ENCODE measurements around the gene CNOT10.

The CNOT10 gene

DNA sequence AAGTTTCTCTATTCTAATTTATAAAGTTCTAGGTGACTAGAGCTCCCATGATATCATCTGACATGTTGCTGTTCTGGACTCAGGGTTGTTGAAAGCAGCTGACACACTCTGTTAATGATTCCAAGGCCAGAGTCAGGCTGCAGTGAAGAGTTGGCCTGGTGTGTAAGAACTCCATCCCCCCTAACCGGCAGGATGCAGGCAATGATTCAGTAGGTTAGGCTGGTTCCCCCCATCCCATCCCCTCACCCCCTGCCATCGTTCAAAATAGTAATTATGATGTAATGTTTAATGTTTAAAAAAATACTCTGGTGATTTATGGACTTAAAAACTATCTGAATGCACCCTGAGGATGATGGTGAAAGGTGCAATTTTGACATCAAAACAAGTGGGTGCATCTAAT is 128.2 kb downstream of the CNOT10 start:
- Histone ChIP-seq H3K9ac (ENCODE audit: low read depth, low read length) (no peak overlapping the region), H3K36me3 (ENCODE audit: control insufficient read depth, insufficient read depth, low read length) (peaks cover 11% of the 10 kb centered on the region)

DNA sequence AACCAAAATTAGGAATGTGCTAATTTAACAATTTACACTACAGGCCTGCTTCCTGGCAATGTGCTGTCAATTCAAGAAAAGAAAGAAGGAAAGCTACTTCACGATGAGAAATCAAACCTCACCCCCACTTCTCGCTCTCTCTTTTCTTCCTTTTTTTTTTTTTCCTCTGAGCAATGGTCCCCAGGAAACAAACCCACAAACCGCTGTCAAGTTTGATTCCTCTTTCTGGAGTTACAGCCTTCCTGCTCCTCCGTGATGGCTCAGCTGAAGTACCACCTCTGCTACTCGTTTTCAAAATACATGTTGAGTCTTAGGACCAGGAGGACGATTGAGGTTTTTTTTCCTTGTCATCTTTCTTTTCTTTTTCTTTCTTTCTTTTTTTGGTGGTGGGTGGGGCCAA is 129.4 kb downstream of the CNOT10 start:
- H3K9ac ChIP-seq (ENCODE audit: low read depth, low read length), result no peak overlapping the region
- H3K36me3 ChIP-seq (ENCODE audit: control insufficient read depth, insufficient read depth, low read length), result peaks cover 23% of the 10 kb centered on the region
- H3K4me3 ChIP-seq (ENCODE audit: low read depth, low read length), result peak overlapping the region; percentile 49
- H3K27me3 ChIP-seq (ENCODE audit: control insufficient read depth, insufficient read depth, low read length), result no peaks in the 10 kb centered on the region
- no peaks in the 10 kb centered on the region for H3K9me3 ChIP-seq (ENCODE audit: control insufficient read depth, insufficient read depth, low read length)
- H3K4me1 ChIP-seq (ENCODE audit: control insufficient read depth, insufficient read depth, low read length), result peaks cover 8% of the 10 kb centered on the region

More for the DNA sequence above, 128.2 kb downstream of the CNOT10 start:
- Histone ChIP-seq H3K27me3 (ENCODE audit: control insufficient read depth, insufficient read depth, low read length) (no peaks in the 10 kb centered on the region), H3K4me1 (ENCODE audit: control insufficient read depth, insufficient read depth, low read length) (peaks cover 8% of the 10 kb centered on the region), H3K4me3 (ENCODE audit: low read depth, low read length) (no peak overlapping the region), H3K9me3 (ENCODE audit: control insufficient read depth, insufficient read depth, low read length) (no peaks in the 10 kb centered on the region)

DNA sequence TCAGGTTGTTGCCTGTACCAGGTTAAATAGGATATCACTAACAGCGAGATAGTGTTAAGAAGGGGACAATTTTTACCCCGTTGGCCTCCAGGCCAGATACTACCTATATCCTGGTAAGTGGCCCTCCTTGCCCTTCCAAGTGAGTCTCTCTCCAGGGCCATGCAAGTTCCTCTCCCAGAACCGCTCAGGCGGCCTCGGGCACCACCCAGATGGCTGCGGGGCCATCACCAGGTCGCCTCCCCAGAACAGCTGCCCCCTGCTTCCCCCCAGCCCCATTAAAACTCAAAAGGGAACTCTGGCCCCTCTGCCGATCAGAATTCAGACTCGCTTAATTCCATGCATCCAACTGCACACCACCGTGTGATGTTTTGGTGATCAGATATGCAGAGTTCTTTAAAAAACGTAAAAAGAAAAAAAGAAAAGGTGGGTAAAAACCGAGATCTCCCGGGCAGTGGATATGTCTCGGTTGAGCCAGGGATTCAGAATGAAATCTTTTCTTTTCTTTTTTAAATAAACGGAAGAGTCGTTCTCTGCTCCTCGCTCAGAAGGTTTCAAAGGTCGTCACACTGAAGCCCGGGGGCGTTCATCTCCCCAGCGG is 131.0 kb downstream of the CNOT10 start:
- H3K9ac ChIP-seq (ENCODE audit: low read depth, low read length), result peak overlapping the region; percentile 57
- peak overlapping the region; percentile 49 for H3K4me3 ChIP-seq (ENCODE audit: low read depth, low read length)
- no peaks in the 10 kb centered on the region for H3K9me3 ChIP-seq (ENCODE audit: control insufficient read depth, insufficient read depth, low read length)
- no peaks in the 10 kb centered on the region for H3K27me3 ChIP-seq (ENCODE audit: control insufficient read depth, insufficient read depth, low read length)
- peaks cover 38% of the 10 kb centered on the region for H3K36me3 ChIP-seq (ENCODE audit: control insufficient read depth, insufficient read depth, low read length)
- H3K4me1 ChIP-seq (ENCODE audit: control insufficient read depth, insufficient read depth, low read length), result peaks cover 8% of the 10 kb centered on the region

DNA sequence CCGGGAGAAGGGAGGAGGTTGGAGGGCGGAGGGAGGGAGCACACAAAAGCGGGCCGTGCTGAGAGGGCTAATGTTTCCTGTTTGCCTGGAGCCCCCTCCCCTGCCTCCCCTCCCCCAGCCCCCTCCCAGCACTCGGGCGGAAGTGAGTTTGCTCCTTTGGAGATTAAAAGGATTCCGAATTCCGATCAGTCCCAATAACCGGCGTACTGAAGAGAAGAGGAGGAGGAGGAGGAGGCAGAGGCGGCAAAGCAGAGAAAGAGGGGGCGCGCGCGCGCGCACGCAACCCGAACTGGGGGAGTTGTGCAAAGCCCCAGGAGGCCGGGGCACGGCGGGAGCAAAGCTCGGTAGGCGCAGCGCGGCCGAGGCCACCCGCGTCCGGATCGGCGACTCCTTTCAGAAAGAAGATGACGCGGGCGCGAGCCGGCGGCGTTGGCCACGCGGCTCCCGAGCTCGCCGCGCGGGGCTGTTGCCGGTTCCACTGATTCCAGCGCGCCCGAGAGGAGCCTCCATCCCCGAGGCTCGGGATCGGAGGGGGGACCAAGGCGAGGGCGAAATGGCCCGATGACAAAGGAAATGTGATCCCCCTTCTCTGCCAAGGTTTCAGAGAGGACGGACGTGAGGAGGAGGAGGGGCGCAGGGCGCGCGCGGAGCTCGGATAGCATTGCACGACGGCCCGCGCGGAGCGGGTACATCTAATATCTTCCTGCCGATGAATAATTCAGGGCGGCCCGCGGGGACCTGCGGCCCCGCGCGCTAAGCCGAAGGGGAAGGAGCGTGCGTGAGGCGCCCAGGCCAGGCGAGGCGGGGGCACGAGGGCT is 131.7 kb downstream of the CNOT10 start:
- Histone ChIP-seq H3K27me3 (ENCODE audit: control insufficient read depth, insufficient read depth, low read length) (no peaks in the 10 kb centered on the region), H3K9ac (ENCODE audit: low read depth, low read length) (peak overlapping the region; percentile 100), H3K4me1 (ENCODE audit: control insufficient read depth, insufficient read depth, low read length) (peaks cover 8% of the 10 kb centered on the region), H3K4me3 (ENCODE audit: low read depth, low read length) (peak overlapping the region; percentile 98), H3K36me3 (ENCODE audit: control insufficient read depth, insufficient read depth, low read length) (peaks cover 45% of the 10 kb centered on the region), H3K9me3 (ENCODE audit: control insufficient read depth, insufficient read depth, low read length) (no peaks in the 10 kb centered on the region)

DNA sequence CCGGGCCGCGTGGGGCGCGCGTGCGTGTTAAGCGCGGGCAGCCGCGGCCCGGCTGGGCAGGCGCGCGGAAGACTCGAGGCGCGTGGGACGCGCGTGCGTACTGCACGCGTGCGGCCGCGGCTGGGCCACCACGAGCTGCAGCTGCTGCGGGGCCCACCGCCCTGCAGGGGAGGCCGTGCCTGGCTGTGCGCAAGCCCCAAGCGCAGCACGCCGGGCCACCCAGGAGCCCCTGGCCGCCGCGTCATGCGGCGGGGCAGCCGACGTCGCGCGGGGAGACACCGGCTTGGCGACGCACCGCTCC is 132.2 kb downstream of the CNOT10 start:
- Histone ChIP-seq H3K36me3 (ENCODE audit: control insufficient read depth, insufficient read depth, low read length) (peaks cover 50% of the 10 kb centered on the region), H3K9ac (ENCODE audit: low read depth, low read length) (peak overlapping the region; percentile 100), H3K9me3 (ENCODE audit: control insufficient read depth, insufficient read depth, low read length) (no peaks in the 10 kb centered on the region), H3K4me1 (ENCODE audit: control insufficient read depth, insufficient read depth, low read length) (peaks cover 8% of the 10 kb centered on the region), H3K27me3 (ENCODE audit: control insufficient read depth, insufficient read depth, low read length) (no peaks in the 10 kb centered on the region), H3K4me3 (ENCODE audit: low read depth, low read length) (peak overlapping the region; percentile 98)

DNA sequence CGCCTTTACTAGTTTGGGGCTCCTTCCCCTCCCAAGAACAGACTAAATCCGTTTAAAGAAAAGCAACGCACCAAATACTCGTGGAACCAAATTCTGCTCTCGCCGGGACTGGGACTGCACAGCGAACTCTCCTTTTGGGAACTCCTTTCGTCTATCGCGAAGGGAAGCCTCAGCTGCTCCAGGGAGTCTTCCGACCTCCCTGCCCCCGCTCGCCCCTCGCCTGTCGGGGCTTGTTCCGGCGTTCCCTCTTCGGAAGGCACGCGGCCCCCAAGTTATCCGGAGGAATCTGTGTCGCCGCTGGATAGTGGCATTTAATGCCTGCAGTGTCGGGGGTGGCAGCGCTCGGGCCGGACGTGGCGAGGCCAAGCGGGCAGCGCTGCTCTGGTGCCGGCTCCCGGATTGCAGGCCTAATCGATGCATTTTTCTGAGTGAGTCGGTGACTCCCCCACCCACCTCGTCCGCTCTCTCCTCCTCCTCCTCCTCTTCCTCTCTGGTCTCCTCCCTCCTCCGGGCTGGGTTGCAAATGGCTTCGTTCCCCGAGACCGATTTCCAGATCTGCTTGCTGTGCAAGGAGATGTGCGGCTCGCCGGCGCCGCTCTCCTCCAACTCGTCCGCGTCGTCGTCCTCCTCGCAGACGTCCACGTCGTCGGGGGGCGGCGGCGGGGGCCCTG is 132.7 kb downstream of the CNOT10 start, which contains the start of gene TRIM71:
TRIM71 (plus strand) TSS at position 440 of the 671 bp plus-strand sequence; CDS start at position 524, 84 bp downstream.
- Histone ChIP-seq H3K27me3 (ENCODE audit: control insufficient read depth, insufficient read depth, low read length) (no peaks in the 10 kb centered on the region), H3K4me3 (ENCODE audit: low read depth, low read length) (peak within 1 kb of the TSS; percentile 98), H3K36me3 (ENCODE audit: control insufficient read depth, insufficient read depth, low read length) (peaks cover 52% of the 10 kb centered on the region), H3K4me1 (ENCODE audit: control insufficient read depth, insufficient read depth, low read length) (peaks cover 8% of the 10 kb centered on the region), H3K9ac (ENCODE audit: low read depth, low read length) (peak within 1 kb of the TSS; percentile 100), H3K9me3 (ENCODE audit: control insufficient read depth, insufficient read depth, low read length) (no peaks in the 10 kb centered on the region)

DNA sequence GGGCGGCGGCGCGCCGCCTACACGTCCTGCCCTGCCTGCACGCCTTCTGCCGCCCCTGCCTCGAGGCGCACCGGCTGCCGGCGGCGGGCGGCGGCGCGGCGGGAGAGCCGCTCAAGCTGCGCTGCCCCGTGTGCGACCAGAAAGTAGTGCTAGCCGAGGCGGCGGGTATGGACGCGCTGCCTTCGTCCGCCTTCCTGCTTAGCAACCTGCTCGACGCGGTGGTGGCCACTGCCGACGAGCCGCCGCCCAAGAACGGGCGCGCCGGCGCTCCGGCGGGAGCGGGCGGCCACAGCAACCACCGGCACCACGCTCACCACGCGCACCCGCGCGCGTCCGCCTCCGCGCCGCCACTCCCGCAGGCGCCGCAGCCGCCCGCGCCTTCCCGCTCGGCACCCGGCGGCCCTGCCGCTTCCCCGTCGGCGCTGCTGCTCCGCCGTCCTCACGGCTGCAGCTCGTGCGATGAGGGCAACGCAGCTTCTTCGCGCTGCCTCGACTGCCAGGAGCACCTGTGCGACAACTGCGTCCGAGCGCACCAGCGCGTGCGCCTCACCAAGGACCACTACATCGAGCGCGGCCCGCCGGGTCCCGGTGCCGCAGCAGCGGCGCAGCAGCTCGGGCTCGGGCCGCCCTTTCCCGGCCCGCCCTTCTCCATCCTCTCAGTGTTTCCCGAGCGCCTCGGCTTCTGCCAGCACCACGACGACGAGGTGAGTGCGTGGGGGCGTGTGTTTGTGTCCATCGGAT is 133.4 kb downstream of the CNOT10 start:
- peak overlapping the region; percentile 97 for H3K9ac ChIP-seq (ENCODE audit: low read depth, low read length)
- peaks cover 52% of the 10 kb centered on the region for H3K36me3 ChIP-seq (ENCODE audit: control insufficient read depth, insufficient read depth, low read length)
- no peaks in the 10 kb centered on the region for H3K27me3 ChIP-seq (ENCODE audit: control insufficient read depth, insufficient read depth, low read length)
- H3K9me3 ChIP-seq (ENCODE audit: control insufficient read depth, insufficient read depth, low read length), result no peaks in the 10 kb centered on the region
- H3K4me1 ChIP-seq (ENCODE audit: control insufficient read depth, insufficient read depth, low read length), result peaks cover 14% of the 10 kb centered on the region
- H3K4me3 ChIP-seq (ENCODE audit: low read depth, low read length), result peak overlapping the region; percentile 98

DNA sequence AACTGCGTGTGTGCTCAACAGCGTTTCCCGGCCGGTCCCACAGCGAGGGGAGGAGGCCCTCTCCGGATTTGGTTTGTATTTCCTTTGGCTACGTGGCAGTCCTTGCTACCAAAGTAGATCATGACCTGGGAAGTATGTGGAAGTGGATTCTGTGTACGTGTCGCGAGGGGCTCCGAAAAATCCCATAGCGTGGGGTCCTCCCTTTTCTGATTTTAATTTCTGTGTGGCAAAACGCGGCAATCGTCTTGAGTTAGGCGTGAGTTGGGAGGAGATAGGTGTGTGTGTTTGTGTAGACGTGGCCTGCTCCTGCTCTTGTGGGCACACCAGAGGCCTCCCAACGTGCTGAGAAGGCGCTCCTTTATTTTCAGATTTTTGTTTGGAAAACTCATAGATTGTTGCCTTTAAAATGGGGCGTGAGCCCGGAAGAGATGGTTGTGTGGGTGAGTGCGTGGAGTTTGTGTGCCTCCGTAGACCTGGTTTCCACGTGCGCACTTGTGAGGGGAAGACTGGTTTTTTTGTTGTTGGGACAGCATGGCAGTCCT is 134.1 kb downstream of the CNOT10 start:
- Histone ChIP-seq H3K4me3 (ENCODE audit: low read depth, low read length) (peak overlapping the region; percentile 98), H3K27me3 (ENCODE audit: control insufficient read depth, insufficient read depth, low read length) (no peaks in the 10 kb centered on the region), H3K9me3 (ENCODE audit: control insufficient read depth, insufficient read depth, low read length) (no peaks in the 10 kb centered on the region), H3K4me1 (ENCODE audit: control insufficient read depth, insufficient read depth, low read length) (peaks cover 15% of the 10 kb centered on the region), H3K36me3 (ENCODE audit: control insufficient read depth, insufficient read depth, low read length) (peaks cover 52% of the 10 kb centered on the region), H3K9ac (ENCODE audit: low read depth, low read length) (peak overlapping the region; percentile 97)

DNA sequence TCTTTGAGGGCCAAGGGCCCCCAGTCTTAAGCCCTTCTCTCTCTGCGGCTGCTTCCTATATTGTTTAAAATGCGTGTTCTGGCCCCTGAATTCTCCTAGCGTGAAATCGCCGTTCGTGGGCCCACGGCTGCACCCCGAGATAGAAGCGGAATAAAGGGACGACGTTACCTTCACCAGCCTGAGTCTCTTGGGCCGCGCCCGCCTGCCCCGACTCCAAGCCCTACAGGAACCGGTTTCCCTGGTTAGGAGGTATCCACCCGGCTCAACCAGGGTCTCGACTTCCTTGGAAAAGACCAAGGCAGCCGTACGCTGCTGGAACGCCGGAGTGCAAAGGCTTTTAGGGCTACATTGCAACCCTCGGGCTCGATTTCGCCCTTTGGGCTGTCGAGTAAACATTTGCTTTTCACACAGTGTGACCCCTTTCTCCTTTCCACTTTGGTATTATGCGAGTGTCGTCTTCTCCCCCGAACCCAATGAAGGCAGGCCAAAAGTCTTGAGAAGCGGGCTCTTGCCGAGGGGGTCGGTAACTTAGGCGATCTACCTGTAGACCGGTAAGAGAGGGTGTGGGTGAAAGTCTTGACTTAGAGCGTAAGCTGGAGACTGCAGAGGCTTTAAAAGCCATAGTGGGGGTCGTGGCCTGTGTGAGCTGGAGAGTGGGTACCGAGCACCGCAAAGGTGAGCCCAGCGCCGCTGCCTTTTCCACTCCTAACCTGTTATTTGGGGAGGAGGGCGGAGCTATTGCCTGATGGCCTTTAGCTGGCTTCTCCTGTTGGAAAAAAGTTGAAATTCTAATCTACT is 134.8 kb downstream of the CNOT10 start:
- Histone ChIP-seq H3K9me3 (ENCODE audit: control insufficient read depth, insufficient read depth, low read length) (no peaks in the 10 kb centered on the region), H3K36me3 (ENCODE audit: control insufficient read depth, insufficient read depth, low read length) (peaks cover 52% of the 10 kb centered on the region), H3K27me3 (ENCODE audit: control insufficient read depth, insufficient read depth, low read length) (no peaks in the 10 kb centered on the region), H3K9ac (ENCODE audit: low read depth, low read length) (peak overlapping the region; percentile 97), H3K4me3 (ENCODE audit: low read depth, low read length) (peak overlapping the region; percentile 98), H3K4me1 (ENCODE audit: control insufficient read depth, insufficient read depth, low read length) (peaks cover 9% of the 10 kb centered on the region)

DNA sequence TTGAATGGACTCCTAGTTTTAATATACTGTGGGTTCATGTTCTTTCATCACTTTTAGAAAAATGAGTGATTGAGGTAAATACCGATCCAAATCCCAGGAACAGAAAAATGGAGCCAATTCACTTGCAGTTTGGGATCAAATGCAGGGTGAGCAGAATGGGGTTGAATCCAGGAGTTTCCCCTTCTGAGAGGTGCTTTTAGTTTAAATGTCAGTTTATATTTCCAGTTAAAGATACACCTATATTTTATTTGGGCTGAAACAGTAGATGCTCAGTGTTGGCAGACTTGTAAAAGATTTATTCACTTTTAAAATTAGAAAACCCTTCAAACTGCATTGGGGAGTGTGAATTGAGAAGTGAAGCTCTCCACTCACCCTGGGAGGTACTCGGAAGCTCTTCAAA is 135.4 kb downstream of the CNOT10 start:
- no peaks in the 10 kb centered on the region for H3K27me3 ChIP-seq (ENCODE audit: control insufficient read depth, insufficient read depth, low read length)
- H3K9ac ChIP-seq (ENCODE audit: low read depth, low read length), result peak overlapping the region; percentile 97
- H3K9me3 ChIP-seq (ENCODE audit: control insufficient read depth, insufficient read depth, low read length), result no peaks in the 10 kb centered on the region
- peaks cover 14% of the 10 kb centered on the region for H3K4me1 ChIP-seq (ENCODE audit: control insufficient read depth, insufficient read depth, low read length)
- H3K4me3 ChIP-seq (ENCODE audit: low read depth, low read length), result peak overlapping the region; percentile 98
- peaks cover 52% of the 10 kb centered on the region for H3K36me3 ChIP-seq (ENCODE audit: control insufficient read depth, insufficient read depth, low read length)
